ENCODE measurements around the gene KIAA1671.

The KIAA1671 gene

GRCh38 chr22:25032066-25032465 lies 79.5 kb downstream of the KIAA1671 start:
- no peak for DNase-seq (ENCODE audit: extremely low read depth in 1 of 2, low read depth in 1 of 2)

- DNase-seq (ENCODE audit: extremely low read depth in 1 of 2, low read depth in 1 of 2) = no peak
Observed at GRCh38 chr22:25035715-25036114, 83.2 kb downstream of the KIAA1671 start.

DNA sequence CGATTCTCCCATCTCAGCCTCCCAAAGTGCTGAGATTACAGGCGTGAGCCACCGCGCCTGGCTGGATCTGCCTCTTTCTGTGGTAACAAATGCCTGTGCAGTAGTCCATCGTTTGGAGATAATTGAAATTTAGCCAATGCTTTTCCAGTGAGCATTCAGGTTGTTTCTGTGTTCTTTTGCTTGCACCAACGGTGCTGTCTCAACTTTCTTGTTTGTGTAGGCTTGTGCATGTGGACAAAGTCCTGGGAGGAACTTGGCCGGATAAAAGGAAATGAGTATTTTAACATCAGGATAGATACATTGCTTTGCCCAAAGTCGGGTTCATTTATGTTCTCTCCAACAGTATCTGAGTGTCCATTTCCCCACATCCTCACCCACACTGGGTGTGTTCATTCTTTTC lies 85.7 kb downstream of the KIAA1671 start:
- DNase-seq (ENCODE audit: extremely low read depth in 1 of 2, low read depth in 1 of 2) = no peak

- DNase-seq (ENCODE audit: extremely low read depth in 1 of 2, low read depth in 1 of 2) = no peak
Observed at GRCh38 chr22:25038771-25039170, 86.3 kb downstream of the KIAA1671 start.

GRCh38 chr22:25039255-25039654 lies 86.7 kb downstream of the KIAA1671 start:
- DNase-seq (ENCODE audit: extremely low read depth in 1 of 2, low read depth in 1 of 2) = no peak

DNA sequence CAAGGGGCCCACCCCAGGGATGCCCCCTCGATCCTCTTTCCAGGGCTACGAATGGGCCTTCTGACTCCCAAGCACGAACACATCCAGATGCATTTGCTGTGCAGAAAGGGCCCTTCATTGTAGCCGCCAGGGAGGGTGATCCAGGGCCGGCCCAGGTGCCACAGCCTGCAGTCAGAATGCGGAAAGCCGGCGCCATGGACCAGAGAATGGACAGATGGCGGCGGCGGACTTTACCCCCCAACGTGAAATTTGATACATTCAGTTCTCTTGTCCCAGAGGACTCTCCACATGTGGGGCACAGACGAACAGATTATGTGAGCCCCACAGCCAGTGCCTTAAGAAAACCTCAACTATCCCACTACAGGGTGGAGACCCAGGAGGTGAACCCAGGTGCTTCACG lies 87.2 kb downstream of the KIAA1671 start:
- no peak for DNase-seq (ENCODE audit: extremely low read depth in 1 of 2, low read depth in 1 of 2)

DNA sequence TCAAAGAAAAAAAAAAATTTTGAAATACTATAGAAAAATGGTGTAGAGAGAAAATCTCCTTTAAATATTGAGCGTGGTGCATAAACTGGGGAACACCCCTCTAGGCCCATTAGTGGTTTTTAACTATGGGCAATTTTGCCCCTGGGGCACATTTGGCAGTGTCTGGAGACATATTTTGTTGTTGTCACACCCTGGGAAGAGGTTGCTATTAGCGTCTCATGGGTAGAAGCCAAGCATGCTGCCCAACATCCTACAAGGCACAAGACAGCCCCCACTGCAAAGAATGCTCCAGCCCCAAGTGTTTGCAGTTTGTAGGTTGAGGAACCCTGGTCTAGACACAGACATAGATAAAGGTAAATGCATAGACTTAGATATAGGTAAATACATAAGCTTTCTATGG lies 92.6 kb downstream of the KIAA1671 start:
- DNase-seq (ENCODE audit: extremely low read depth in 1 of 2, low read depth in 1 of 2) = no peak

GRCh38 chr22:25048071-25048470 lies 95.6 kb downstream of the KIAA1671 start:
- no peak for DNase-seq (ENCODE audit: extremely low read depth in 1 of 2, low read depth in 1 of 2)

- no peak for DNase-seq (ENCODE audit: extremely low read depth in 1 of 2, low read depth in 1 of 2)
Observed at GRCh38 chr22:25048659-25049647, 96.4 kb downstream of the KIAA1671 start.

DNA sequence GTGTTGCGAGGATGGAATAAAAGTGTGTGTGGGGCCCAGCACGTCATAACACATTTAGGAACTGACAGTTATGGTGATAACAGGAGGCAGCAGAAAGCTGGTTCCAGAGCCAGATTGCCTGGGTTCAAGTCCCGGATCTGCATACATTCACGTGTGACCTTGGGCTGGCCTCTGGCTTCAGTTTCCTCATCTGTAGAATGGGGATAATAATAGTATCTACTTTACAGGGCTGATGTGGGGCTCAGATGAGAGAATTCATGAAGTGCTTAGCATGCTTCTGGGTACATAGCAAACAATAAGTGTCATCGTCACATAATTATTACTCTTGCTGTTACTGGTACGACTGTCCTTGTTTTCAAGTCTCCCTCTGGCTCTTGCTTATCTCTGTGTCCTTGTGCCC lies 97.3 kb downstream of the KIAA1671 start:
- DNase-seq (ENCODE audit: extremely low read depth in 1 of 2, low read depth in 1 of 2) = no peak

- no peak for DNase-seq (ENCODE audit: extremely low read depth in 1 of 2, low read depth in 1 of 2)
Observed at GRCh38 chr22:25050566-25050965, 98.0 kb downstream of the KIAA1671 start.

DNA sequence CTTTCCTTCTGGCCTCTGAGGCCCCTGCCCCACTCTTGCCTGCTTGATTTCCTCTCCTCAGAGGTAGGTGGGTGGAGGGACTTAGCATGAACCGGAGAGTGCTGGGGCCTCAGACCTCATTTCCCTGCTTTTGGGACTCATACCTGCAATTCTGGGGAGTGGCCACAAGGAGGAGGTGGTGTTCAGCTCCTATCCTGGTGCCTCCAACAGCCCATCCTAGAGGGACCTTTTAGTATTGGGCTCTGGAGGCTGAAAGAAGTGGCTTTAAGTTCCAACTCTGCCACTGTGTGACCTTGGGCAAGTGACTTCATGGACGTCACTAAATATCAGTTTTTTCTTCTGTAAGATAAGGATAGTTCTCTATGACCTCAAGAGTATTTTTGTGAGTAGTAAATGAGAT lies 98.6 kb downstream of the KIAA1671 start:
- DNase-seq (ENCODE audit: extremely low read depth in 1 of 2, low read depth in 1 of 2) = no peak

GRCh38 chr22:25051983-25052710 lies 99.6 kb downstream of the KIAA1671 start:
- no peak for DNase-seq (ENCODE audit: extremely low read depth in 1 of 2, low read depth in 1 of 2)

- no peak for DNase-seq (ENCODE audit: extremely low read depth in 1 of 2, low read depth in 1 of 2)
Observed at GRCh38 chr22:25053153-25053805, 100.8 kb downstream of the KIAA1671 start.

GRCh38 chr22:25054943-25055511 lies 102.5 kb downstream of the KIAA1671 start:
- DNase-seq (ENCODE audit: extremely low read depth in 1 of 2, low read depth in 1 of 2) = peak; percentile 63 to 79

DNA sequence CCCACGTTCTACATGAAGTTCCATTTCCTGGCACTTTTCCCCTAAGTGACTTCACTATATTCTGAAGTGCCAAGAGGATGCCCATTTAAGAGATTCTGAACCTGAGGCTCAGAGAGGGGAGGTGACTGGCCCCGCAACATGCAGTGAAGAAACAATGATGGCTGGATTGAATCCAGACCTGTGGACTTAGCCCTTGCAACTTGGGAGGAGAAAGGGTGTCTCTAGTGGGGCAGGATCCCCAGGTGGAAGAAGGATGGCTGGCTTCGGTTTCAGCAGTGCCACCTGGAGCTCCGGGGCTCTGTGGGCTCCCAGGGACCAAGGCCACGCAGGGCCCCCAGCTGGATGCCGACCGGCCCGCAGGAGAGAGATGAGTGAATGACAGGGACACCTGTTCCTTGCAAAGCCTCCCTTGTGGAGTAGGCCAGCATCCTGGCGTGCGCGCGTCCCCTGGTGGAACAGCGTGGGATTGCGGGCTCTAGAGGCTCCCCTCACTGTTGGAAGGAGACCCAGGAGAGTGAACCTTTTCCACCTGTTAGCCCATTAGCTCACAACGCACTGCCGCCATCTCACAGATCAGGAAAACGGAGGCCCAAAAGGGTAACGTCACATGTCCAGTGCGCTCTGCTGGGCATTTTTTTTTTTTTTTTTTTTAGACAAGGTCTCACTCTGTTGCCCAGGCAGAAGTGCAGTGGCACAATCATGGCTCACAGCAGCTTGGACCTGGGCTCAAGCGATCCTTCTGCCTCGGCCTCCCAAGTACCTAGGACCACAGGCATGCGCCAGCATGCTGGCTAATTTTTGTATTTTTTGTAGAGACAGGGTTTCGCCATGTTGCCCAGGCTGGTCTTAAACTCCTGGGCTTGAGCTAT lies 104.7 kb downstream of the KIAA1671 start:
- DNase-seq (ENCODE audit: extremely low read depth in 1 of 2, low read depth in 1 of 2) = peak in 1 of 2 donors; percentile 64

- no peak for DNase-seq (ENCODE audit: extremely low read depth in 1 of 2, low read depth in 1 of 2)
Observed at GRCh38 chr22:25059438-25059837, 106.9 kb downstream of the KIAA1671 start.

DNA sequence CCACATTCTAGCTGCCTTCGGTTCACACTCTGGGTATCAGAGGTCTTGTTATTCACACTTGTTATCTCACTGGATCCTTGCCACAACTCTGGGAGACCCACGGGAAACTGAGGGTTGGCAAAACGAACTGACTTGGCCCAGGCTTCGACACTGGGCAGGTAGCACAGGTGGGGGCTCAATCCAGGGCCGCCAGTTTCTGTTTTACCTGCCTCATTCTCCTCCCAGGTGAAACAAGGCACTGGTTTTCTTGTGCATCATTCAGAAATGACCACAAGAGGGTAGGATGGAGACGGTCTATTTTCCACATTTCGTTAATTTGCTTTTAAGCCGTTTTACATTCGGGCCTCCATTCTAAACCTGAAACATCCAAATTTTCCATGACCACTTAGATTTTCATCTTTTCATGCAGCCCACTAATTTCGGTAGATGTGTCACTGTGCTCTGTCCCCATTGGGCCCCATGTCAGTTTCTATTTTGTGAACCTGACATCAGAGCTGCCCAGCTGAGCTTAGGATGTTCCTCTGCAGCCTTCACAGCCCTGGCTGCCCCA lies 108.1 kb downstream of the KIAA1671 start:
- DNase-seq (ENCODE audit: extremely low read depth in 1 of 2, low read depth in 1 of 2) = no peak

DNA sequence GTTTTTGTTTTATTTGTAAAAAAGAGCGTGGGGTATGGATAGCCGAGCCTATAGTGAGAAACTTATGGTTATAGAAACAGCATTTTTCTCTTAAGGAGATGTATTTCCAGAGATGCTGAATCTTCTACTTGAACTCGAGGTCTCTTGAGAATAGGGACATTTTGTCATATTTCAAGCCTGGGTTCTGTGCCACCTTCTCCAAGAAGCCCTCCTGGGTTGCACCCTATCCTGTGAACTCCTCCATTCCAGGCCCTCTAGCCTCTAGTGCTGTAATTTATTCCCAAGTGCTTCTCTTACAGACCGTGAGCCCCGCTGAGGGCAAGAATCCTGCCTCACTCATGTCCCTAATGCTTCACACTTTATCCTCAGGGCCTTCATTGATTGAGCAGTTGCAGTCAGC lies 108.6 kb downstream of the KIAA1671 start:
- DNase-seq (ENCODE audit: extremely low read depth in 1 of 2, low read depth in 1 of 2) = no peak

Data from stimulated activated CD8-positive, alpha-beta memory T cell treated with anti-CD3 and anti-CD28 coated beads, Interleukin-7, amount 100 ng/mL, for 48 hours (primary cell).